Caco-2 (cell line): Measurements from ENCODE around the gene MCF2. TPM values are rescaled to one million over a fixed set of nuclear protein-coding genes. Genes with fewer than 3 reads are reported as not detected.

Source experiments
- BruUV-seq: library from RNA; stranded (reverse); fragments of 400-500 nt; replicated peaks from 2 replicates; lab custom pipeline; 2021; lab: Mats Ljungman, UMichigan
- CTCF ChIA-PET: fragments of 300-600 bp; sonication (Branson Sonifier 250); formaldehyde crosslinking; loops from one replicate; lab custom pipeline; 2022; ENCODE audit warnings: antibody characterized with exemption; lab: Charles Lee
- POLR2A ChIA-PET: fragments of 300-600 bp; sonication (Branson Sonifier 250); formaldehyde crosslinking; loops from one replicate; lab custom pipeline; 2022; ENCODE audit warnings: antibody characterized with exemption; lab: Charles Lee
- DNase-seq, 2 experiments: peaks; one replicate each; pipeline versions ENCODE4 v3.0.0 to v3.0.0-alpha.2; 2020 to 2022
- H3K27me3 ChIP-seq: replicated peaks from 2 replicates; pipeline ENCODE4 v1.6.0; 2011; ENCODE audit warnings: low read length; ENCODE audit not compliant: control insufficient read depth, insufficient read depth
- H3K36me3 ChIP-seq: 2 replicates; pipeline ENCODE4 v1.5.1; 2011; ENCODE audit warnings: low read length; ENCODE audit not compliant: control insufficient read depth, insufficient read depth
- H3K4me1 ChIP-seq: fragments of 250-450 bp; sonication (Bioruptor Pico); 2 replicates; pipeline ENCODE4 v1.5.1; 2020; ENCODE audit warnings: mild to moderate bottlenecking
- H3K4me3 ChIP-seq: 2 replicates; pipeline ENCODE4 v1.5.1; 2011; ENCODE audit warnings: low read depth, mild to moderate bottlenecking, control low read depth, low read length
- H3K9me3 ChIP-seq: fragments of 250-450 bp; sonication (Bioruptor Pico); 2 replicates; pipeline ENCODE4 v1.5.1; 2020; ENCODE audit warnings: mild to moderate bottlenecking, moderate library complexity
- H3K27ac Mint-ChIP-seq: one replicate; pipeline ENCODE4 v1.8.0; 2022; ENCODE audit warnings: mixed read lengths; ENCODE audit not compliant: unreplicated experiment
- H3K27me3 Mint-ChIP-seq: one replicate; pipeline ENCODE4 v1.8.0; 2022; ENCODE audit warnings: mixed read lengths; ENCODE audit not compliant: insufficient read depth, unreplicated experiment
- H3K36me3 Mint-ChIP-seq: one replicate; pipeline ENCODE4 v1.8.0; 2022; ENCODE audit warnings: mild to moderate bottlenecking, mixed read lengths; ENCODE audit not compliant: insufficient read depth, unreplicated experiment
- H3K4me1 Mint-ChIP-seq: one replicate; pipeline ENCODE4 v1.8.0; 2022; ENCODE audit warnings: low read depth, mixed read lengths; ENCODE audit not compliant: unreplicated experiment
- H3K4me3 Mint-ChIP-seq: one replicate; pipeline ENCODE4 v1.8.0; 2022; ENCODE audit warnings: mild to moderate bottlenecking, moderate library complexity, mixed read lengths; ENCODE audit not compliant: unreplicated experiment
- H3K9me3 Mint-ChIP-seq: one replicate; pipeline ENCODE4 v1.8.0; 2022; ENCODE audit warnings: mixed read lengths; ENCODE audit not compliant: unreplicated experiment
- intact Hi-C: fragments of 100-400 bp; cut with micrococcal nuclease; formaldehyde crosslinking; loops from one replicate; pipeline ENCODE4 v1.10.0; 2022; ENCODE audit not compliant: unreplicated experiment
- total RNA-seq: library from RNA; stranded (reverse); gene quantifications from 2 replicates; pipeline ENCODE4 v1.2.3, GENCODE V29; 2022
- TF ChIP-seq, protein P1 (sequence below), 2 experiments: fragments of 200-600 bp in 1 of 2; IDR thresholded peaks; 1 replicate in 1 of 2; 2 replicates in 1 of 2; pipeline versions ENCODE4 v1.5.1 to v1.8.0; 2011 to 2022; ENCODE audit warnings: antibody characterized with exemption in 1 of 2, control low read depth in 1 of 2, inconsistent platforms in 1 of 2, low read depth in 1 of 2, low read length in 1 of 2, mild to moderate bottlenecking in 1 of 2, moderate library complexity in 1 of 2; ENCODE audit not compliant: insufficient read depth in 1 of 2, severe bottlenecking in 1 of 2, unreplicated experiment in 1 of 2

MCF2 gene
- total RNA-seq, 1 experiment from 2014 or later, result not detected

GRCh38 chrX:139542652-139543051 is 165.3 kb downstream of the MCF2 start:
- H3K4me1 ChIP-seq, result no peaks in the 10 kb centered on the region
- Mint-ChIP-seq H3K4me1 (no peaks in the 10 kb centered on the region), H3K36me3 (no peaks in the 10 kb centered on the region), H3K27ac (no peak overlapping the region), H3K4me3 (no peak overlapping the region), H3K27me3 (no peaks in the 10 kb centered on the region), H3K9me3 (no peaks in the 10 kb centered on the region)
- TF ChIP-seq, protein P1, sequence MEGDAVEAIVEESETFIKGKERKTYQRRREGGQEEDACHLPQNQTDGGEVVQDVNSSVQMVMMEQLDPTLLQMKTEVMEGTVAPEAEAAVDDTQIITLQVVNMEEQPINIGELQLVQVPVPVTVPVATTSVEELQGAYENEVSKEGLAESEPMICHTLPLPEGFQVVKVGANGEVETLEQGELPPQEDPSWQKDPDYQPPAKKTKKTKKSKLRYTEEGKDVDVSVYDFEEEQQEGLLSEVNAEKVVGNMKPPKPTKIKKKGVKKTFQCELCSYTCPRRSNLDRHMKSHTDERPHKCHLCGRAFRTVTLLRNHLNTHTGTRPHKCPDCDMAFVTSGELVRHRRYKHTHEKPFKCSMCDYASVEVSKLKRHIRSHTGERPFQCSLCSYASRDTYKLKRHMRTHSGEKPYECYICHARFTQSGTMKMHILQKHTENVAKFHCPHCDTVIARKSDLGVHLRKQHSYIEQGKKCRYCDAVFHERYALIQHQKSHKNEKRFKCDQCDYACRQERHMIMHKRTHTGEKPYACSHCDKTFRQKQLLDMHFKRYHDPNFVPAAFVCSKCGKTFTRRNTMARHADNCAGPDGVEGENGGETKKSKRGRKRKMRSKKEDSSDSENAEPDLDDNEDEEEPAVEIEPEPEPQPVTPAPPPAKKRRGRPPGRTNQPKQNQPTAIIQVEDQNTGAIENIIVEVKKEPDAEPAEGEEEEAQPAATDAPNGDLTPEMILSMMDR (IDR thresholded peaks at IDR 0.05; ENCODE audit: insufficient read depth in 1 of 2, low read depth in 1 of 2, low read length in 1 of 2, severe bottlenecking in 1 of 2, unreplicated experiment in 1 of 2), result no peak
- no peak for DNase-seq
- H3K27me3 ChIP-seq, result no peaks in the 10 kb centered on the region
- intact Hi-C loops, result no loop called here
- no peak overlapping the region for H3K4me3 ChIP-seq
- H3K36me3 ChIP-seq, result no peaks in the 10 kb centered on the region
- POLR2A ChIA-PET, result no interaction called here
- CTCF ChIA-PET, result no interaction called here
- no peaks in the 10 kb centered on the region for H3K9me3 ChIP-seq
- BruUV-seq, result no TSS peak

- POLR2A ChIA-PET, result no interaction called here
- no TSS peak for BruUV-seq
These were observed 168.8 kb downstream of the MCF2 start for GRCh38 chrX:139538907-139539790.

DNA sequence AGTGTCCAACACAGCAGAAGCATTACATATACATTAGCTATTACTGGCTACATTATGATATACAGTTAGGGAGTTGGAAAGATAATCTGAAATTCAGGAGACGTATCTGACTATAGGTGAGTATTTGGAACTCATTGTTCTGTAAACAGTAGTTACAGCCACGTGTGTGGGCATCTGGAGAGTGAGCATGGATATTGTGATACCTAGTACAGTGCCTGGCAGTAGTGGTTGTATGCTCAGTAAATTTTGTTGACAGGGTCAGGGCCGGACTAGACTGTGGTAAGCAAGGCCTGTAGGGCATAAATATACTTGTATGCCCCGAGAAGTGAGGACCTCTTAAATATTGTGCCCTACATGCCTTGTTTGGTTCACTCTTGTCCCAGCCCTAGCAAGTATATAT is 174.5 kb downstream of the MCF2 start:
- no peaks in the 10 kb centered on the region for H3K36me3 Mint-ChIP-seq
- H3K4me3 Mint-ChIP-seq, result no peak overlapping the region
- no peaks in the 10 kb centered on the region for H3K27me3 ChIP-seq
- TF ChIP-seq, protein P1 (IDR thresholded peaks at IDR 0.05; ENCODE audit: insufficient read depth in 1 of 2, low read depth in 1 of 2, low read length in 1 of 2, severe bottlenecking in 1 of 2, unreplicated experiment in 1 of 2), result no peak
- no peaks in the 10 kb centered on the region for H3K4me1 ChIP-seq
- H3K4me3 ChIP-seq, result no peak overlapping the region
- ChIA-PET CTCF (no interaction called here), POLR2A (no interaction called here)
- no peaks in the 10 kb centered on the region for H3K9me3 Mint-ChIP-seq
- no peaks in the 10 kb centered on the region for H3K4me1 Mint-ChIP-seq
- H3K9me3 ChIP-seq, result no peaks in the 10 kb centered on the region
- BruUV-seq, result no TSS peak
- H3K36me3 ChIP-seq, result no peaks in the 10 kb centered on the region
- H3K27me3 Mint-ChIP-seq, result peaks cover 4% of the 10 kb centered on the region
- DNase-seq, result no peak
- intact Hi-C loops, result no loop called here
- H3K27ac Mint-ChIP-seq, result no peak overlapping the region

More at GRCh38 chrX:139538907-139539790, 168.8 kb downstream of the MCF2 start:
- H3K4me3 Mint-ChIP-seq, result no peak overlapping the region
- no peaks in the 10 kb centered on the region for H3K36me3 Mint-ChIP-seq
- no peak overlapping the region for H3K4me3 ChIP-seq
- H3K4me1 ChIP-seq, result no peaks in the 10 kb centered on the region
- DNase-seq, result no peak
- no peaks in the 10 kb centered on the region for H3K4me1 Mint-ChIP-seq
- peaks cover 4% of the 10 kb centered on the region for H3K27me3 Mint-ChIP-seq
- TF ChIP-seq, protein P1 (IDR thresholded peaks at IDR 0.05; ENCODE audit: insufficient read depth in 1 of 2, low read depth in 1 of 2, low read length in 1 of 2, severe bottlenecking in 1 of 2, unreplicated experiment in 1 of 2), result no peak
- no peaks in the 10 kb centered on the region for H3K9me3 ChIP-seq
- intact Hi-C loops, result no loop called here
- no peak overlapping the region for H3K27ac Mint-ChIP-seq
- no peaks in the 10 kb centered on the region for H3K27me3 ChIP-seq
- H3K9me3 Mint-ChIP-seq, result no peaks in the 10 kb centered on the region
- H3K36me3 ChIP-seq, result no peaks in the 10 kb centered on the region
- CTCF ChIA-PET, result no interaction called here
